NK-92 (cell line): Measurements from ENCODE around the gene ASAP3.
"Not testable (repeated sequence)": the region's sequence is repeated elsewhere in the genome, so short reads cannot be mapped to it uniquely, and the experiment has no call there.

ENCODE experiments used
- DNase-seq: peaks from one replicate; lab custom pipeline; 2025; ENCODE audit not compliant: unreplicated experiment; lab: John Stamatoyannopoulos, UW

ASAP3 gene

DNA sequence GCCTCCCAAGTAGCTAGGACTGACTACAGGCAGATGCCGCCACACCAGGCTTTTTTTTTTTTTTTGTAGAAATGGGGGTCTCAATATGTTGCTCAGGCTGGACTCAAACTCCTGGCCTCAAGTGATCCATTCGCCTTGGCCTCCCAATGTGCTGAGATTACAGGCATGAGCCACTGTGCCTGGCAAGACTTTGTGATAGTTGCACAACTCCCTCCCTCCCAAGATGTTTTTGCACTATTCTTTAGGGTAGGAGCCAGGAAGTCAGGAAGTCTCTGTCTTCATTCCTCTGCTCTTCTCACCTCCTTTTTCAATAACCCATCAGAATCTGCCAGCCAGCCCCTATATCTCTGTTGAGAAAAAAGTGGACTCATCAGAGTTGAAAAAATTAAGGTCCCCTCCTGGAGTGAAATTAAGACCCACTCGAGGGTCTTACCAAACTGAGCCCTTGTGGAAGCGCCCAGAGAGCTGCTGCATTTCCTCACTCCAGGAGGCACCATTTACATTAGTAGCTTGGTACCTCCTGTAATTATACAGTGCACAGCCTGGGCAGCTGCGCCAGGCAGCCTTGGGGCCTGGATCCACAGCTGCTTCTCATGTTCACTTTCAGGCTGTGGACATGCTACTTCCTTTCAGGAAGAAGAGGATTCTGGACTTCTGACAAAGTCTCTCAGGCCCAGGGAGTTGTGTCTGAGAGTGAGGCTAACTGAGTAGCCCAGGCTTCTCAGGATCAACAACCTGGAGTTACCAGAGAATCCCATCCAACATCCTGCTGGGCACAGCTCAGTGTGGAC lies 83.5 kb downstream of the ASAP3 start:
- no peak for DNase-seq

DNA sequence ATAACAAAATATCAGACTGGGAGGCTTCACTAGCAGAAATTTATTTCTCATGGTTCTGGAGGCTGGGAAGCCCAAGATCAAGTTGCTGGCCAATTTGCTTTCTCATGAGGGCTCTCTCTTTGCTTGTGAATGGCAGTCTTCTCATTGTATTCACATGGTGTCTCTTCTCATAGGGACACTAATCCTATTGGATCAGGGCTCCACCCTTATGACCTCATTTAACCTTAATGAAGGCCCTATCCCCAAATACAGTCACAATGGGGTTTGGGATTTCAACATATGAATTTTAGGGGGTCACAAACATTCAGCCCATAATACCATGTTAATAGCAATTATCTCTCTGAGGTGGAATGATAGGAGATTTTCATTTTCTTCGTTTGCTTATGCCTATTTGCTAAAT lies 84.8 kb downstream of the ASAP3 start:
- DNase-seq = no peak

DNA sequence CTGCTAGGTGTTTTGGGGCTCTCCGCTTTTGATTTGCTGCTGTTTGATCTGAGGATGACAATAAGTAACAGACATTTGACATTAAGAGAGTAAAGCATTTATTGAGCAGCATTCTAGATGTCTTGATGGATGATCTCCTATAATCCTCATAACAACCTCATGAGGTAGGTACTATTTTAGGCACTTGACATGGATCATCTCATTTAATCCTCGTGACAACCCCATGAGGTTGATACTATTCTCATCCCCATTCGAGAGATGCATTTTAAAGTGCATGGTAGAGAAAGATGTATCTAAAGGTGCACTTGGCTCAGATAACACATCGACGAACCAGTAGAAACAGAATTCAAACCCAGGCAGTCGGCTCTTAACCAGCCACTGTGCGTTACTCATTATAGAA lies 86.1 kb downstream of the ASAP3 start:
- no peak for DNase-seq

DNA sequence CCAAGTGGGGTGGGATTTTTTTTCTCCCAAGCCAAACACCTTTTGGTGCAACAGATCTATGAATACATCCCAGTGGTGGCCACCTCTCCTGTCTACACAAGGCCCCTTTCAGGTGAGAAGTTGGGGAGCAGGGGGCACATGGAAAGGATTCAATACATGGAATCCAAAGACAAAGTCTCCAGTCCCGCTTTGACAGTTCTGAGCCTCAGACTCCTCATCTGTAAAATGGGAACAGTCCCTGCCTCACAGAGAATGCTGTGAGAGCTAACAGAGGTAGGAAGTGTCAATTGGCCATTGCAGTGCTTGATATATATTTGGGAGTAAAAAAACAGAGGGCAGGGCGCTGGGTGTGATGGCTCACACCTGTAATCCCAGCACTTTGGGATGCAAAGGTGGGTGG lies 87.6 kb downstream of the ASAP3 start:
- no peak for DNase-seq

DNA sequence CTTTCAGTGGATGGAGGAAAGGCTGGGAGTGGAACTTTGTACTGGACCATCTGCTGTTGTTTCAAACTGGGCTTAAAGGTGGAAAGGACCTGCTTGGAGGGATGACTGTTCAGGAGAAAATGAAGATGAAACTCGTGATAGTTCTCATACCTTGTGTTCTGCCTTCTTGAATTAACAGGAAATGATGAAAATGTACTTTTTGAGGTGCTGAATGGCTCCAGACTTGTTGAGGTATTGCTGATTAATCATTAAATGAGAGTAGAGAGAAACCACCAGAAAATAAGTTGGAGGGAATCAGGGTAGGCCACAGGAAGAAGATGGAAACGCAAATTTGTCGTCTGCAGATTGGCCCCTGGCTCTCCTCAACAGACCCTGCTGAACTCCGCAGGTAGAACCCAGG lies 88.1 kb downstream of the ASAP3 start:
- DNase-seq = no peak

DNA sequence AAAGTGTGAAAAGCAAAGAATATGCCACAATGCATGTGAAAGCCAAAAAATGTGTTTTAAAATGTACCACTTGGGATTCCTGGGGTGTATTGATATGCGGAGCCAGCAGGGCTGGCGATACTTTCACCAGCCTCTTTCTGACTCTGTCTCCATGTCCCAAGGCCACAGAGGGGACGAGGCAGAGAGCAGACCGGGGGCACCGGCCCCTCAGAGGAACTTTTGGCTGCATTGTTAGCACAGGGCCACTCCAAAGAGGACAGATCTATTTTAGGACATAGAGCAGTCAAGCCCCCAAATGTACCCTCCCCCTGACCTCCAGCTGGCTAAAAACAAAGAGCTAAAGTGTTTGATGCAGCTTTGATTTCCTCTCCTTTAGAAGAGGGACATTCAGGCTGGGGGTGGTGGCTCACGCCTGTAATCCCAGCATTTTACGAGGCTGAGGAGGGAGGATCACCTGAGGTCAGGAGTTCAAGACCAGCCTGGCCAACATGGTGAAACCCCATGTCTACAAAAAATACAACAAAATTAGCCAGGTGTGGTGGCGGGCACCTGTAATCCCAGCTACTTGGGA lies 88.7 kb downstream of the ASAP3 start:
- no peak for DNase-seq

DNA sequence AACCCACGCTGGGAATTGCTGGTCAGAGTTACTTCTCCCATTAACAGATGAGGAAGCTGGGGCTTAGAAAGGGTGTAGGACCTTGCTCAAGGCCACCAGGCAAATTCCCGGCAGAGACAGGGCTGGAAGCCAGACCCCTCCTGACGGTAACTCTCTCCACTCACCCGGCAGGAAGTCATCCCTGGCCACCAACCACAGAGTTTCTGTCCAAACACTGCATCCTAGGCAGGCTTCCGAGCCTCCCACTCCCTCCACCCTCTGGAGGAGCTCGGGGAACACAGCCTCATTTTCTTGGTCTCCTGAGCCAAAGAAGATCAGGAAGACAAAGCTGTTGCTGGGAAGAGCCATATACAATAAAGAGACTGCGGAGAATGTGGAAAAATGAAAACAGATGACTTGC lies 89.3 kb downstream of the ASAP3 start:
- no peak for DNase-seq

DNA sequence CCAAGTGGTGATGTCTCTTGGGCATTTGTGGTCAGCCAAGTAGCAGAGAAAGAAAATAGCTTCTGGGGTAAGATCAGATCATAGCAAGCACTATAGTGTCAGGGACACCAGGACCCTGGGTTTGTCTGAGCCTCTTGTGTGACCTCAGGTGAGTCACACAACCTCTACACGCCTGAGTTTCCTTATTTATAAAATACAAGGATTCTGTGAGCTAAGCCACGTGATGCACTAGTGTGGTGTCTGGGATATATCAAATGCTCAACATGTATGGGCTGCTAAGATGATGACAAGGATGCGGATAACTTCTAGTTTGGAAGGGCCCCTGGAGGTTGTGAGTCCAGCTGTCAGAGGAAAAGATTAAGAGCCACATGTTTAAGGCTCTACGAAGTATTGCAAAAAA lies 89.8 kb downstream of the ASAP3 start:
- no peak for DNase-seq

DNA sequence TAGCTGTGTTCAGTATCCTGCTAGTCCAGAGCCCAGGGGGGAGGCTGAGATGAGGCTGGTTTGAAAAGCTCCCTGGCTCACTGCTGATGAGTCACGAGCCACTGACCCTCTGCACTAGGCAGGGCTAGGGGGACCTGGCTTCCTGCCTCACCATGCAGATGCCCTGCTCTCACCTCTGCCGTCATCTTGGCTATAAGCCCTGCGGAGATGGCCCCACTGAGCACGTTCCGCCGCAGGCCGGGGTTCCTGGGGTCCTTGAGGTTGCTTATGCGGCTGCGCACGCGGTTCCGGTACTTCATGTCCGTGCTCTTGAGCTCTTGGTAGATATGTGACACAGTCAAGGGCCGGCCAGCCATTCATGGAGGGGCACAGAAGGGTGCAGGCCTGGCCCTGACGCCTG lies 90.3 kb downstream of the ASAP3 start:
- no peak for DNase-seq

DNA sequence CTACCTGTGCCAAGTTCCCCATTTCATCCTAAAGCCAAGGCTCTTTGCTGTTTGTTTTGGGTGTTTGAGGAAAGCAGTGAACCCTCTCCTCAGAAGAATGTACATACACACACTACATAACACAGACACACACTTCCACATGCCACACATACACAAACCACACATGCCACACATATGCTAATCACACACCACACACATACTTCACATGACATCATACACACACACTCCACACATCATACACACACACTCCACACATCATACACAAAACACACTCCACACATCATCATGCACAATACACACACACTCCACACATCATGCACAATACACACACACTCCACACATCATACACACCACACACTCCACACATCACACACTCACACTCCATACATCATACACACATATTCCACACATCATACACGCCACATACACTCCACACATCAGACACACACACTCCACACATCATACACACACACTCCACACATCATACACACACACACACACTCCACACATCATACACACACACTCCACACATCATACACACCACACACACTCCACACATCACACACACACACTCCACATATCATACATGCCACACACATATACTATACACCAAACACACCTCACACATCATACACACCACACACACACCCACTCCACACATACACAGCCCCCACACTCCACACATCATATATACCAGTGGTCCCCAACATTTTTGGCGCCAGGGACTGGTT lies 91.7 kb downstream of the ASAP3 start:
- no peak for DNase-seq

DNA sequence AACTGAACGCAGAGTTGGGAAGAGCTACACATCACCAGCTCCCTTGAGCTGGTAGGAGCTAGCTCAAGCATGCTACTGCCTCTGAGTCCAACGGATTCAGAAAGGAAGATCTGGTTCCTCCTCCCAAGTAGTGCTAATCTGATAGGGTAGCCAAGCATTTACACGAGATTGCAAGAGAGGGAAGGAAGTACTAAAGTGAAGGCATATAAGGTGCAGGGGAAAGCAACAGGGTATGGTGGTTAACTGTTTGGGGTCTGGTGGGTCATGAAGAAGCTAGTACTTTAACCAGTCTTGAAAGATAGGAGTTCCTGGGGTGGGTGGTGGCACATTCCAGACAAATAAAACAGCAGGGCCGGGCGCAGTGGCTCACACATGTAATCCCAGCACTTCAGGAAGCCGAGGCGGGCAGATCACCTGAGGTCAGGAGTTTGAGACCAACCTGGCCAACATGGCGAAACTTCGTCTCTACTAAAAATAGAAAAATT lies 94.1 kb downstream of the ASAP3 start:
- no peak for DNase-seq

DNA sequence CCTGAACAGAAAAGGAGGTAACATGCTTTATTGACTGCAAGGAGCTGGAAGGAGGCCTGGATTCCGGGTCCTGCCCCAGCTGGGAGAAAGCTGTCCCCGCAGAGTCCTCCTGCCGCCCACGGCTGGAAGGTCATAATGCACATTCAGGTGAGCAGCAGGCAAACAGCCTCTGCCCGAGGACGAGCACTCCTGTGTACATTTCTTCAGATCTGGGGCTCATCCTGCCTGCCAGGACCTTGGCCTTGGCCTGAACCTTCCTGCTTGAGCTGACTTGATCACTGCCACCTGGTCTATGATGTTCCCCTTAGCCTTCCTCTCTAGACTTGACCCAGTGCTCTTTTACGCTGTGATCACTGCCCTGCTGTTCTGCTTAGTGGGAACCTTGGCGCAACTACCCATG lies 96.5 kb downstream of the ASAP3 start:
- no peak for DNase-seq

DNA sequence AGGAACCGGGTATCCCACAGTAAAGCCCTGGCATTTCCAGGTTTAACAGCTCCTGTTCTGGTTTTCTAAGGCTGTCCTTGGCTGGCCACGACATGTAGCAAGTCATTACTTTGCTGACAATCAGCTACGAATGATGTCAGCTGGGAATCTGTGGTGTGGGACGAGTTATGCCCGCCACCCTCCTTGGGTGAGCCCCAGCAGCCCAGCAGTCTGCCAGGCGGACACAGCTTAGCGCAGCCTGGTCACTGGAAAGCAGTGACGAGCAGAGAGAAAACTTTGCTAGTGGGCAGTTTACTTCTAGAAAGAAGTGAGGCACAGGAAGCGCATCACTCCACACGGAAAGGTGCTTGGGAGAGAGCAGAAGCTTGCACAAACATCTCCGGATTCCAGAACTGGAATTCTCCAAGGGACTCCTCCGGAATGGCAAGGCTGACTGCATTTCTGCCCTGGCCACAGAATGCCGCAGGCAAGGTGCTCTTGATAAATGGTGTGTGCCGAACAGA lies 98.8 kb downstream of the ASAP3 start:
- DNase-seq = no peak

DNA sequence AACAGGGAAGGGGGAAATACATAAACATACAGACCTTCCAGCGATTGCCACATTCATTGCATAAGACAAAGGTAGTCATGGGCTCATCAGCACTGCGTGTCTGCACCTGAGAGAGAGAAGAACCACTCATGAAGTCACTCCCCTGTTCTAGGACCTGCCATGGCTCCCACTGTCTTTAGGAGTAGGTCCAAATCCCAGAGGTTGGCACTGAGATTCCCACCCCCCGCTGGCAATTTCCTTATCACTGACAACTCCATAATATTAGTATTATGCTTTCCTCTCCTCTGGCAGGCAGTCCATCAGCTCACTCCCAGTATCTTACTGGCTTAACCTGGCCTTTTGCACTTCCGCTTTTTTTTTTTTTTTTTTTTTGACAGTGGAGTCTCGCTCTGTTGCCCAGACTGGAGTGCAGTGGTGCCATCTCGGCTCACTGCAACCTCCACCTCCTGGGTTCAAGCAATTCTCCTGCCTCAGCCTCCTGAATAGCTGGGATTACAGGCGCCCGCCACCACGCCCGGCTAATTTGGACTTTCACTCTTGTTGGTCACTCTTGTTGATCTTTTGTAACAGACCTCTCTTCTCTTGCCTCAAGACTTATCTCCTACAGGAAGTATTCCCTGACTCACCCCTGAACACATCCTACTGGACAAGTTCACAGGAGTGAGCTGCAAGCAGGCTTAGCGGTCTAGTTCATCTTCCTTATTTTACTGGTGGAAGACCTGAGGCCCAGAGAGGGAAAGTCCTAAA lies 99.5 kb downstream of the ASAP3 start:
- no peak for DNase-seq

DNA sequence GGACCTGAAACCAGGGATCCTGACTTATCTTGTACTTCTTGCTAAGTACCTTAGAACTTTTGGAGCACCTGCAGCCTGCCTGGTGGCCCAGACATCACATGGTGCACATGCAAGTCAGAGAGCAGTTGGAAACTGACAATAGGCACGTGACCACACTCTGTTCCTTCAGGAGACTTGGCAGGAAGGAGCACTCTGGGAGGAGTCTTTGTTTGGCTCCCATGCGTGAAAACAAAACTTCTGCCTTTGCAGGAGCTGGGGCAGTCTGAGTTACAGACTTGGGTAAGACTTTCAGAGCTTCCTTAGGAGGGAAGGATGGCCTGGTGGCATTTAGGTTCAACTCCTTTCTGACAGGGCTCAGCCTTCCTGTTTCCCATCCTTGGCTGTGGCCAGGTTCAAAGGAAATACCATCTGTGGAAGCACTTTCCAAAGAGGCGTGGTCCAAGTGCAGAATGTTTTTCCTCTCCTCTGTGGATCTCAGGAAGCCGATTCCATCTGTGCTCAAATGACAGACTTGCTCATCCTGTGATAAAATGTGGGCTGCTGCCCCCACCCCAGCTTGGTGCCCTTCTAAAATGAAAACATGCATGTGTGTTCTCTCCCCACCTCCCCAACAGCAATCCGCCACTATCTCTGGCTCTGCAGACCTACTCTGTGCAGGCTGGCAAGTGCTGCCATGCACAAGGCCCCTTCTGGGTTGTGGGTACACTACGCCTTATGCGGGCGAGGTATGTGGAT lies 100.2 kb downstream of the ASAP3 start:
- no peak for DNase-seq

DNA sequence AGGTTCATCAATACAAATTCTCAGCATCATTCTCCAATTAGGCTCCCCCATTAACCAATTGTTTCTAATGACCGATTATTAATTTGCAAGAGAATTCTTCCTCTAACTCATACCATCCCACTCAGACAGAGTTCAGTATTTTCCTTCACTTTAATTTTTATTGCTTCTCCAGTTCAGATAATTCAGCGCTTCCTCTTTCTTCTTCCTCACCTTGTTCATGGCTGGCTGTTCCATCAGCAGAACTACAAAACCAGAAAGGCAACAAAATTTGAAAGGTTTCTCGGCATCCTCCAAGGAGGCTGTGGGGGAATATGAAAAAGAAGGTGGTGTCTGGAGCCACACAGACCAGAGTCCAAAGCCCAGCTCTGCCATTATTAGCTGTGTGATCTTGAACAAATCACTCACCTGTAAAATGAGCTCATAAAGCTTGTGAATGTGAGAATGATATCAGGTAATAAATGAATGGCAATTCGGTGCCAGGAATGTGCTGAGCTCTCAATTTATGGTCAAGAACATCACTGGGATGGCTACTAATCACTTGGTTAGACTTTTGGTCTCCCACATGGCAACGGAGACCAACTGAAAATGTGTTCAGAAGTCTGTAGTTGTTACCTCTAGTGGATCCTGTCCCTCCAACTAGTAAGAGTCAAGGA lies 102.6 kb downstream of the ASAP3 start:
- no peak for DNase-seq

DNA sequence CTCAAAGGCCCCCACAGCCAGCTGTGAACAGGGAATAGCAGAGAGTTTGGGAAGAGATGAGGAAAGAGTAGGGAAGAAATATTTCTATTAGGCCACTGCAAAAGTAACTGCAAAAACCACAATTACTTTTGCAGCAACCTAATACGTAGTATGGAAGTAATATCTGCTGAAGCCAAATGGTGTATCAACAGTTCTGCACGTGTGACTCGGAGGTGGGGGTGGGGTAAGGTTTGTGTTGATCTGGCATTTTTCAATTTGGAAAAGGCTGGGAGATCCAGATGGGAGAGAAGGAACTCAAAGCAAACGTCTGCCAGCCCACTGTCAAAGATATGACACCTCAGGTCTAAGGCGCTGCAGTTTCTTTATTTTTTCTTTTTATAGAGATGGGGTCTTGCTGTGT lies 103.3 kb downstream of the ASAP3 start:
- DNase-seq = no peak

DNA sequence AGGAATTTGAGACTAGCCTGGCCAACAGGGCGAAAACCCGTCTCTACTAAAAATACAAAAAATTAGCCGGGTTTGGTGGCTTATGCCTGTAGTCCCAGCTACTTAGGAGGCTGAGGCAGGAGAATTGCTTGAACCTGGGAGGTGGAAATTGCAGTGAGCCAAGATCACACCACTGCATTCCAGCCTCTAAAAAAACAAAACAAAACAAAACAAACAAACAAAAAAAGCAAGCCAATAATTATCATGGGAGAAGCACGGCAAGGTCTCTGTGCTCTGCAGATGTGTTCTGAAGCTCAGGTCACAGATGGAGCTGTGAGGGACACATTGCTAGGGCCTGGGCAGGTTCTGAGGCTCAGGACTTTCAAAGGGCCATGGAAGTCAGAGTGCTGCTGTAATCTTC lies 103.7 kb downstream of the ASAP3 start:
- not testable (repeated sequence) for DNase-seq
